Bronchial epithelial cell (primary cell): ENCODE measurements around the gene CACNG5. TPM values are rescaled to one million over a fixed set of nuclear protein-coding genes. Genes with fewer than 3 reads are reported as not detected.

ENCODE experiments used
- DNase-seq: peaks from one replicate; pipeline ENCODE4 v3.0.0-alpha.2; 2010; ENCODE audit warnings: low read depth
- FAIRE-seq: peaks from 2 replicates; lab custom pipeline; 2011; peaks lifted over from hg19 to GRCh38; lab: Jason Lieb, UNC
- H3K27me3 ChIP-seq: 2 replicates; pipeline ENCODE4 v1.5.1; 2011; ENCODE audit warnings: low read length; ENCODE audit not compliant: control insufficient read depth, insufficient read depth
- H3K36me3 ChIP-seq: 2 replicates; pipeline ENCODE4 v1.5.1; 2011; ENCODE audit warnings: low read length; ENCODE audit not compliant: control insufficient read depth, insufficient read depth
- H3K4me3 ChIP-seq: 2 replicates; pipeline ENCODE4 v1.5.1; 2011; ENCODE audit warnings: mild to moderate bottlenecking, low read depth, low read length, control low read depth
- CTCF ChIP-seq: IDR thresholded peaks from 2 replicates; pipeline ENCODE4 v1.5.1; 2011; ENCODE audit warnings: mild to moderate bottlenecking, moderate library complexity, low read length, control low read depth, inconsistent platforms; ENCODE audit not compliant: insufficient read depth, severe bottlenecking
- total RNA-seq: library from RNA; depleted of rRNA; stranded (reverse); fragments of >200 nt; gene quantifications from 2 replicates; pipeline ENCODE4 v1.2.1, GENCODE V29; 2014

CACNG5 gene
- total RNA-seq, 1 donor from 2014 or later: not detected

GRCh38 chr17:66807182-66807581 is 27.7 kb upstream of the CACNG5 start:
- no peak for FAIRE-seq
- TF ChIP-seq CTCF: no peak

GRCh38 chr17:66809408-66809807 is 25.5 kb upstream of the CACNG5 start:
- no peaks in the 10 kb centered on the region for H3K36me3 ChIP-seq
- no peak overlapping the region for H3K4me3 ChIP-seq
- no peak for TF ChIP-seq CTCF
- no peaks in the 10 kb centered on the region for H3K27me3 ChIP-seq
- DNase-seq (no peak), FAIRE-seq (no peak)

More at GRCh38 chr17:66807182-66807581, 27.7 kb upstream of the CACNG5 start:
- Histone ChIP-seq H3K36me3 (no peaks in the 10 kb centered on the region), H3K4me3 (no peak overlapping the region), H3K27me3 (no peaks in the 10 kb centered on the region)
- DNase-seq: no peak

- no peaks in the 10 kb centered on the region for H3K27me3 ChIP-seq
- TF ChIP-seq CTCF: no peak
- DNase-seq (no peak), FAIRE-seq (no peak)
- H3K36me3 ChIP-seq: no peaks in the 10 kb centered on the region
- H3K4me3 ChIP-seq: no peak overlapping the region
Observed at GRCh38 chr17:66810951-66811682, 23.8 kb upstream of the CACNG5 start.

GRCh38 chr17:66811683-66812054 is 23.2 kb upstream of the CACNG5 start:
- no peak for TF ChIP-seq CTCF
- H3K36me3 ChIP-seq: no peaks in the 10 kb centered on the region
- no peak for DNase-seq
- no peaks in the 10 kb centered on the region for H3K27me3 ChIP-seq
- FAIRE-seq: no peak
- H3K4me3 ChIP-seq: no peak overlapping the region

- Histone ChIP-seq H3K27me3 (no peaks in the 10 kb centered on the region), H3K36me3 (no peaks in the 10 kb centered on the region), H3K4me3 (no peak overlapping the region)
- no peak for TF ChIP-seq CTCF
- DNase-seq: no peak
- no peak for FAIRE-seq
Observed at GRCh38 chr17:66812571-66812970, 22.3 kb upstream of the CACNG5 start.

- TF ChIP-seq CTCF: no peak
- DNase-seq (no peak), FAIRE-seq (no peak)
- Histone ChIP-seq H3K36me3 (no peaks in the 10 kb centered on the region), H3K4me3 (no peak overlapping the region), H3K27me3 (no peaks in the 10 kb centered on the region)
Observed at GRCh38 chr17:66813296-66813695, 21.6 kb upstream of the CACNG5 start.
